BLaER1 (cell line): Measurements from ENCODE around the gene COL12A1.

Experiments used
- H3K27ac ChIP-seq: shearing (Covaris generic); formaldehyde crosslinking; 2 replicates; pipeline ENCODE4 v1.8.1; 2022
- H3K27me3 ChIP-seq: shearing (Covaris generic); formaldehyde crosslinking; 2 replicates; pipeline ENCODE4 v1.8.1; 2022
- H3K36me3 ChIP-seq: shearing (Covaris generic); formaldehyde crosslinking; 2 replicates; pipeline ENCODE4 v1.8.1; 2022
- H3K4me1 ChIP-seq: shearing (Covaris generic); formaldehyde crosslinking; 2 replicates; pipeline ENCODE4 v1.8.1; 2022
- H3K4me2 ChIP-seq: shearing (Covaris generic); formaldehyde crosslinking; 2 replicates; pipeline ENCODE4 v1.8.1; 2022
- H3K4me3 ChIP-seq: shearing (Covaris generic); formaldehyde crosslinking; 2 replicates; pipeline ENCODE4 v1.8.1; 2022
- H3K9ac ChIP-seq: shearing (Covaris generic); formaldehyde crosslinking; 2 replicates; pipeline ENCODE4 v1.8.1; 2022
- H3K9me3 ChIP-seq: shearing (Covaris generic); formaldehyde crosslinking; 2 replicates; pipeline ENCODE4 v1.8.1; 2022
- H4K20me1 ChIP-seq: shearing (Covaris generic); formaldehyde crosslinking; 2 replicates; pipeline ENCODE4 v1.8.1; 2022
- Cebpa-rat ChIP-seq: shearing (Covaris generic); IDR thresholded peaks from 2 replicates; pipeline ENCODE4 v1.8.1; 2022

Gene COL12A1

GRCh38 chr6:75091467-75092190 lies 114.2 kb downstream of the COL12A1 start:
- Histone ChIP-seq H4K20me1 (no peaks in the 10 kb centered on the region), H3K27me3 (no peaks in the 10 kb centered on the region), H3K4me1 (no peaks in the 10 kb centered on the region), H3K4me3 (no peak overlapping the region), H3K27ac (no peak overlapping the region), H3K9ac (no peak overlapping the region), H3K9me3 (no peaks in the 10 kb centered on the region), H3K4me2 (no peak overlapping the region), H3K36me3 (no peaks in the 10 kb centered on the region)
- TF ChIP-seq Cebpa-rat = no peak

- Histone ChIP-seq H3K4me1 (no peaks in the 10 kb centered on the region), H3K27ac (no peak overlapping the region), H3K27me3 (no peaks in the 10 kb centered on the region), H3K4me2 (no peak overlapping the region), H3K9ac (no peak overlapping the region), H4K20me1 (no peaks in the 10 kb centered on the region), H3K4me3 (no peak overlapping the region), H3K9me3 (no peaks in the 10 kb centered on the region), H3K36me3 (no peaks in the 10 kb centered on the region)
- TF ChIP-seq Cebpa-rat = no peak
These were observed 115.3 kb downstream of the COL12A1 start for GRCh38 chr6:75090576-75090975.

GRCh38 chr6:75089921-75090320 lies 115.9 kb downstream of the COL12A1 start:
- Histone ChIP-seq H3K36me3 (no peaks in the 10 kb centered on the region), H3K27me3 (no peaks in the 10 kb centered on the region), H3K4me2 (no peak overlapping the region), H3K4me3 (no peak overlapping the region), H3K9me3 (no peaks in the 10 kb centered on the region), H3K9ac (no peak overlapping the region), H4K20me1 (no peaks in the 10 kb centered on the region), H3K27ac (no peak overlapping the region), H3K4me1 (no peaks in the 10 kb centered on the region)
- TF ChIP-seq Cebpa-rat = no peak

GRCh38 chr6:75089151-75089897 lies 116.5 kb downstream of the COL12A1 start:
- Histone ChIP-seq H3K27ac (no peak overlapping the region), H3K27me3 (no peaks in the 10 kb centered on the region), H3K36me3 (no peaks in the 10 kb centered on the region), H3K9ac (no peak overlapping the region), H3K9me3 (no peaks in the 10 kb centered on the region), H3K4me3 (no peak overlapping the region), H3K4me2 (no peak overlapping the region), H3K4me1 (no peaks in the 10 kb centered on the region), H4K20me1 (no peaks in the 10 kb centered on the region)
- no peak for TF ChIP-seq Cebpa-rat

- Histone ChIP-seq H3K9me3 (no peaks in the 10 kb centered on the region), H3K9ac (no peak overlapping the region), H3K4me1 (no peaks in the 10 kb centered on the region), H3K27me3 (no peaks in the 10 kb centered on the region), H3K36me3 (no peaks in the 10 kb centered on the region), H4K20me1 (no peaks in the 10 kb centered on the region), H3K27ac (no peak overlapping the region), H3K4me3 (no peak overlapping the region), H3K4me2 (no peak overlapping the region)
- TF ChIP-seq Cebpa-rat = no peak
These were observed 119.8 kb downstream of the COL12A1 start for GRCh38 chr6:75085931-75086635.

- no peak overlapping the region for H3K4me3 ChIP-seq
- no peak overlapping the region for H3K9ac ChIP-seq
- no peak overlapping the region for H3K4me2 ChIP-seq
- TF ChIP-seq Cebpa-rat = no peak
- no peak overlapping the region for H3K27ac ChIP-seq
- H3K36me3 ChIP-seq = no peaks in the 10 kb centered on the region
- H4K20me1 ChIP-seq = no peaks in the 10 kb centered on the region
- no peaks in the 10 kb centered on the region for H3K9me3 ChIP-seq
- no peaks in the 10 kb centered on the region for H3K27me3 ChIP-seq
- H3K4me1 ChIP-seq = no peaks in the 10 kb centered on the region
These were observed 120.9 kb downstream of the COL12A1 start for GRCh38 chr6:75084872-75085381.

- no peaks in the 10 kb centered on the region for H3K9me3 ChIP-seq
- H3K4me1 ChIP-seq = no peaks in the 10 kb centered on the region
- H3K27me3 ChIP-seq = no peaks in the 10 kb centered on the region
- no peak overlapping the region for H3K4me2 ChIP-seq
- no peak overlapping the region for H3K4me3 ChIP-seq
- no peak for TF ChIP-seq Cebpa-rat
- H3K27ac ChIP-seq = no peak overlapping the region
- H4K20me1 ChIP-seq = no peaks in the 10 kb centered on the region
- no peaks in the 10 kb centered on the region for H3K36me3 ChIP-seq
- H3K9ac ChIP-seq = no peak overlapping the region
These were observed 121.8 kb downstream of the COL12A1 start for GRCh38 chr6:75084018-75084417.

GRCh38 chr6:75081921-75082320 lies 123.9 kb downstream of the COL12A1 start:
- Histone ChIP-seq H3K4me2 (no peak overlapping the region), H3K4me1 (no peaks in the 10 kb centered on the region), H3K36me3 (no peaks in the 10 kb centered on the region), H3K9me3 (no peaks in the 10 kb centered on the region), H3K9ac (no peak overlapping the region), H3K27me3 (no peaks in the 10 kb centered on the region), H3K4me3 (no peak overlapping the region), H3K27ac (no peak overlapping the region), H4K20me1 (no peaks in the 10 kb centered on the region)
- no peak for TF ChIP-seq Cebpa-rat

GRCh38 chr6:75081047-75081446 lies 124.8 kb downstream of the COL12A1 start:
- no peaks in the 10 kb centered on the region for H4K20me1 ChIP-seq
- no peaks in the 10 kb centered on the region for H3K27me3 ChIP-seq
- no peaks in the 10 kb centered on the region for H3K4me1 ChIP-seq
- H3K9me3 ChIP-seq = no peaks in the 10 kb centered on the region
- H3K36me3 ChIP-seq = no peaks in the 10 kb centered on the region
- H3K4me2 ChIP-seq = no peak overlapping the region
- H3K27ac ChIP-seq = no peak overlapping the region
- TF ChIP-seq Cebpa-rat = no peak
- H3K4me3 ChIP-seq = no peak overlapping the region
- H3K9ac ChIP-seq = no peak overlapping the region

- no peak for TF ChIP-seq Cebpa-rat
- no peak overlapping the region for H3K9ac ChIP-seq
- no peaks in the 10 kb centered on the region for H3K36me3 ChIP-seq
- H3K4me3 ChIP-seq = no peak overlapping the region
- H3K4me2 ChIP-seq = no peak overlapping the region
- no peaks in the 10 kb centered on the region for H4K20me1 ChIP-seq
- no peak overlapping the region for H3K27ac ChIP-seq
- H3K4me1 ChIP-seq = no peaks in the 10 kb centered on the region
- H3K9me3 ChIP-seq = no peaks in the 10 kb centered on the region
- H3K27me3 ChIP-seq = no peaks in the 10 kb centered on the region
These were observed 126.3 kb downstream of the COL12A1 start for GRCh38 chr6:75079589-75079988.
